ENCODE data around the gene VGF.

The VGF gene

GRCh38 chr7:101165075-101165957 is at the start of gene VGF:
VGF (minus strand) TSS chr7:101165569; CDS start chr7:101164843, 726 bp downstream.
- peak; percentile 92 for DNase-seq (ENCODE audit: low read depth)
- H3K4me3 ChIP-seq (ENCODE audit: low read length) = peak within 1 kb of the TSS; percentile 40
- TF ChIP-seq CTCF (conservative IDR thresholded peaks at IDR 0.05; ENCODE audit: low read length) = no peak

- TF ChIP-seq CTCF (conservative IDR thresholded peaks at IDR 0.05; ENCODE audit: low read length) = no peak
- H3K4me3 ChIP-seq (ENCODE audit: low read length) = no peak overlapping the region
- DNase-seq (ENCODE audit: low read depth) = no peak
These were observed 46.6 kb upstream of the VGF start for GRCh38 chr7:101212014-101212413.

GRCh38 chr7:101211501-101211900 is 46.1 kb upstream of the VGF start:
- no peak overlapping the region for H3K4me3 ChIP-seq (ENCODE audit: low read length)
- DNase-seq (ENCODE audit: low read depth) = no peak
- TF ChIP-seq CTCF (conservative IDR thresholded peaks at IDR 0.05; ENCODE audit: low read length) = no peak

- H3K4me3 ChIP-seq (ENCODE audit: low read length) = no peak overlapping the region
- no peak for TF ChIP-seq CTCF (conservative IDR thresholded peaks at IDR 0.05; ENCODE audit: low read length)
- DNase-seq (ENCODE audit: low read depth) = no peak
These were observed 44.8 kb upstream of the VGF start for GRCh38 chr7:101210143-101210542.

- no peak overlapping the region for H3K4me3 ChIP-seq (ENCODE audit: low read length)
These were observed 43.4 kb upstream of the VGF start for GRCh38 chr7:101208794-101209193.

GRCh38 chr7:101207459-101207858 is 42.1 kb upstream of the VGF start:
- H3K4me3 ChIP-seq (ENCODE audit: low read length) = no peak overlapping the region
- no peak for DNase-seq (ENCODE audit: low read depth)
- TF ChIP-seq CTCF (conservative IDR thresholded peaks at IDR 0.05; ENCODE audit: low read length) = no peak

More at GRCh38 chr7:101208794-101209193, 43.4 kb upstream of the VGF start:
- DNase-seq (ENCODE audit: low read depth) = no peak
- no peak for TF ChIP-seq CTCF (conservative IDR thresholded peaks at IDR 0.05; ENCODE audit: low read length)

- TF ChIP-seq CTCF (conservative IDR thresholded peaks at IDR 0.05; ENCODE audit: low read length) = no peak
- no peak for DNase-seq (ENCODE audit: low read depth)
- no peak overlapping the region for H3K4me3 ChIP-seq (ENCODE audit: low read length)
These were observed 41.3 kb upstream of the VGF start for GRCh38 chr7:101206665-101207042.
